GM12878 (cell line): Measurements from ENCODE around the gene SLC11A2.

Experiments
- ELK1 ChIP-seq: IDR thresholded peaks from 2 replicates; pipeline ENCODE4 v1.6.1; 2012; ENCODE audit warnings: low read depth, low read length, improper control_type of control experiment
- KLF5 ChIP-seq: fragments of 450-650 bp; IDR thresholded peaks from 2 replicates; pipeline ENCODE4 v1.6.1; 2014; ENCODE audit warnings: mild to moderate bottlenecking; ENCODE audit not compliant: partially characterized antibody
- MTA3 ChIP-seq: IDR thresholded peaks from 2 replicates; pipeline ENCODE4 v1.6.1; 2012; ENCODE audit warnings: low read length, inconsistent platforms, borderline replicate concordance
- TF ChIP-seq, protein P1 (sequence below), 3 experiments: IDR thresholded peaks in 2 of 3; conservative IDR thresholded peaks in 1 of 3; 2 replicates each; pipeline ENCODE4 v1.5.1; 2011; ENCODE audit warnings: low read depth in 3 of 3, low read length in 3 of 3, mild to moderate bottlenecking in 3 of 3, control low read depth in 2 of 3, moderate library complexity in 2 of 3, inconsistent platforms in 1 of 3, mixed read lengths in 1 of 3; ENCODE audit not compliant: control insufficient read depth in 2 of 3, insufficient read depth in 1 of 3; ENCODE audit errors: extremely low read depth in 1 of 3
- TF ChIP-seq, protein P2 (sequence below): IDR thresholded peaks from 2 replicates; pipeline ENCODE4 v1.6.1; 2011; ENCODE audit warnings: low read depth, low read length, improper control_type of control experiment, borderline replicate concordance
- TF ChIP-seq, protein P3 (sequence below): fragments of 450-650 bp; conservative IDR thresholded peaks from 2 replicates; pipeline ENCODE4 v1.6.1; 2017; ENCODE audit warnings: mild to moderate bottlenecking, moderate library complexity

DNA sequence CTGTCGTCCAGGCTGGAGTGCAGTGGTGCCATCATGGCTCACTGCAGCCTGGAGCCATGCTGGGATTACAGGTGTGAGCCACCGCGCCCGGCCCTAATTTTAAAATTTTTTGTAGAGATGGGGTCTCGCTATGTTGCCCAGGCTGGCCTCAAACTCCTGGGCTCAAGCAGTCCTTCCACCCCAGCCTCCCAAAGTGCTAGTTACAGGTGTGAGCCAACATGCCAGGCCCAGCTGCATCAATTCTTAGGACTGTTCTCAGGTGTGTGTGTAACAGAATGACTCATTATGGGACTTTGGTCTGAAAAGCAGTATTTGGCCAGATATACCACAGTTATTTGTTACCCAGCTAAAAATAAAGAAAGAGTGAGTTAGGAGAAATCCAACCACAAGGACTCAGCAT lies 39.3 kb upstream of the SLC11A2 start:
- TF ChIP-seq, protein P1, sequence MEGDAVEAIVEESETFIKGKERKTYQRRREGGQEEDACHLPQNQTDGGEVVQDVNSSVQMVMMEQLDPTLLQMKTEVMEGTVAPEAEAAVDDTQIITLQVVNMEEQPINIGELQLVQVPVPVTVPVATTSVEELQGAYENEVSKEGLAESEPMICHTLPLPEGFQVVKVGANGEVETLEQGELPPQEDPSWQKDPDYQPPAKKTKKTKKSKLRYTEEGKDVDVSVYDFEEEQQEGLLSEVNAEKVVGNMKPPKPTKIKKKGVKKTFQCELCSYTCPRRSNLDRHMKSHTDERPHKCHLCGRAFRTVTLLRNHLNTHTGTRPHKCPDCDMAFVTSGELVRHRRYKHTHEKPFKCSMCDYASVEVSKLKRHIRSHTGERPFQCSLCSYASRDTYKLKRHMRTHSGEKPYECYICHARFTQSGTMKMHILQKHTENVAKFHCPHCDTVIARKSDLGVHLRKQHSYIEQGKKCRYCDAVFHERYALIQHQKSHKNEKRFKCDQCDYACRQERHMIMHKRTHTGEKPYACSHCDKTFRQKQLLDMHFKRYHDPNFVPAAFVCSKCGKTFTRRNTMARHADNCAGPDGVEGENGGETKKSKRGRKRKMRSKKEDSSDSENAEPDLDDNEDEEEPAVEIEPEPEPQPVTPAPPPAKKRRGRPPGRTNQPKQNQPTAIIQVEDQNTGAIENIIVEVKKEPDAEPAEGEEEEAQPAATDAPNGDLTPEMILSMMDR (IDR thresholded peaks at IDR 0.05 in 2 of 3, conservative IDR thresholded peaks at IDR 0.05 in 1 of 3; ENCODE audit: control insufficient read depth in 2 of 3, extremely low read depth in 1 of 3, insufficient read depth in 1 of 3, low read depth in 3 of 3, low read length in 3 of 3): no peak
- TF ChIP-seq ELK1 (no peak), MTA3 (no peak), KLF5 (no peak)
- TF ChIP-seq, protein P2, sequence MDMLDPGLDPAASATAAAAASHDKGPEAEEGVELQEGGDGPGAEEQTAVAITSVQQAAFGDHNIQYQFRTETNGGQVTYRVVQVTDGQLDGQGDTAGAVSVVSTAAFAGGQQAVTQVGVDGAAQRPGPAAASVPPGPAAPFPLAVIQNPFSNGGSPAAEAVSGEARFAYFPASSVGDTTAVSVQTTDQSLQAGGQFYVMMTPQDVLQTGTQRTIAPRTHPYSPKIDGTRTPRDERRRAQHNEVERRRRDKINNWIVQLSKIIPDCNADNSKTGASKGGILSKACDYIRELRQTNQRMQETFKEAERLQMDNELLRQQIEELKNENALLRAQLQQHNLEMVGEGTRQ: no peak
- TF ChIP-seq, protein P3, sequence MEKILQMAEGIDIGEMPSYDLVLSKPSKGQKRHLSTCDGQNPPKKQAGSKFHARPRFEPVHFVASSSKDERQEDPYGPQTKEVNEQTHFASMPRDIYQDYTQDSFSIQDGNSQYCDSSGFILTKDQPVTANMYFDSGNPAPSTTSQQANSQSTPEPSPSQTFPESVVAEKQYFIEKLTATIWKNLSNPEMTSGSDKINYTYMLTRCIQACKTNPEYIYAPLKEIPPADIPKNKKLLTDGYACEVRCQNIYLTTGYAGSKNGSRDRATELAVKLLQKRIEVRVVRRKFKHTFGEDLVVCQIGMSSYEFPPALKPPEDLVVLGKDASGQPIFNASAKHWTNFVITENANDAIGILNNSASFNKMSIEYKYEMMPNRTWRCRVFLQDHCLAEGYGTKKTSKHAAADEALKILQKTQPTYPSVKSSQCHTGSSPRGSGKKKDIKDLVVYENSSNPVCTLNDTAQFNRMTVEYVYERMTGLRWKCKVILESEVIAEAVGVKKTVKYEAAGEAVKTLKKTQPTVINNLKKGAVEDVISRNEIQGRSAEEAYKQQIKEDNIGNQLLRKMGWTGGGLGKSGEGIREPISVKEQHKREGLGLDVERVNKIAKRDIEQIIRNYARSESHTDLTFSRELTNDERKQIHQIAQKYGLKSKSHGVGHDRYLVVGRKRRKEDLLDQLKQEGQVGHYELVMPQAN: no peak
